Peyer's patch (tissue), 4 donors: ENCODE results near the gene PALMD. TPM values are rescaled to one million over a fixed set of nuclear protein-coding genes. Genes with fewer than 3 reads are reported as not detected.

ENCODE experiments used
- DNase-seq, 3 donors: peaks; one replicate each; pipeline ENCODE4 v3.0.0-alpha.2; 2017 to 2019
- H3K27ac ChIP-seq, 4 donors: fragments of 200-600 bp; sonication (generic); one replicate each; pipeline ENCODE4 v1.5.1; 2016 to 2019
- H3K27me3 ChIP-seq, 2 donors: fragments of 200-600 bp; sonication (generic); one replicate each; pipeline ENCODE4 v1.5.1; 2019
- H3K36me3 ChIP-seq, 3 donors: fragments of 200-600 bp; sonication (generic); one replicate each; pipeline ENCODE4 v1.5.1; 2016 to 2019
- H3K4me1 ChIP-seq, 4 donors: fragments of 200-600 bp; sonication (generic); one replicate each; pipeline ENCODE4 v1.5.1; 2016 to 2019
- H3K4me3 ChIP-seq, 4 donors: fragments of 200-600 bp; sonication (generic); 1 replicate in 3 of 4; 2 replicates in 1 of 4; pipeline ENCODE4 v1.5.1; 2016 to 2019; ENCODE audit warnings: mild to moderate bottlenecking in 1 of 4
- H3K9me3 ChIP-seq, 4 donors: fragments of 200-600 bp; sonication (generic); one replicate each; pipeline ENCODE4 v1.5.1; 2016 to 2019; ENCODE audit warnings: mild to moderate bottlenecking in 1 of 4
- CTCF ChIP-seq, 6 experiments: fragments of 450-650 bp in 4 of 6; fragments of 200-600 bp in 2 of 6; sonication (generic) in 1 of 6; IDR thresholded peaks; one replicate each; pipeline ENCODE4 v1.5.1; 2017 to 2019; ENCODE audit warnings: antibody characterized with exemption in 6 of 6, mild to moderate bottlenecking in 3 of 6, moderate library complexity in 1 of 6
- POLR2A ChIP-seq, 2 donors: fragments of 450-650 bp; IDR thresholded peaks; one replicate each; pipeline ENCODE4 v1.5.1; 2017; ENCODE audit warnings: antibody characterized with exemption in 2 of 2, mild to moderate bottlenecking in 2 of 2, moderate library complexity in 2 of 2
- total RNA-seq, 4 donors: library from RNA; depleted of rRNA; stranded (reverse); fragments of >200 nt; gene quantifications; one replicate each; pipeline ENCODE4 v1.1.0, GENCODE V29; 2016

The PALMD gene
- total RNA-seq, 4 donors from 2014 or later = 4.0 to 13.2 (median 5.9) TPM

DNA sequence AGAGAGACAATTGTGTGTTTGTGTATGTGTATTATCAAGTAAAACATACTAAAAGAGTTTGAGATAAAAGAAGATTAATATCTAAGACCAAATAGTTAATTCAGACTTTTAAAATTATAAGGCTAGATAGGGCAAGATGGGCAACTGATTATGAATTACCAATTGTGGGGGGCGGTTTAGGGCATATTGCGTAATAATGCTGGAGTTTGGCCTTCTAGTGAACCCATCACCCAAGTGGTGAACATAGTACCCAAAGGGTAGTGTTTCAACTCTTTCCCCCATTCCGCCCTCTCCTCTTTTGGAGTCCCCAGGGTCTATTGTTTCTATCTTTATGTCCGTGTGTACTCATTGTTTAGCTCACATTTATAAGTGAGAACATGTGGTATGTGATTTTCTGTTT, 65.1 kb downstream of the PALMD start:
- DNase-seq = no peak
- H3K4me1 ChIP-seq = no peaks in the 10 kb centered on the region
- H3K27ac ChIP-seq = no peak overlapping the region

GRCh38 chr1:99713006-99713405, 67.1 kb downstream of the PALMD start:
- Histone ChIP-seq H3K4me3 (no peak overlapping the region), H3K36me3 (peaks cover 0 to 12% (median 0%) of the 10 kb centered on the region in 3 donors), H3K27me3 (no peaks in the 10 kb centered on the region), H3K27ac (no peak overlapping the region), H3K4me1 (no peaks in the 10 kb centered on the region), H3K9me3 (no peaks in the 10 kb centered on the region)
- TF ChIP-seq POLR2A (IDR thresholded peaks at IDR 0.05) (no peak), CTCF (IDR thresholded peaks at IDR 0.05) (no peak)
- no peak for DNase-seq

More for the DNA sequence above, 65.1 kb downstream of the PALMD start:
- no peaks in the 10 kb centered on the region for H3K27me3 ChIP-seq
- TF ChIP-seq CTCF (IDR thresholded peaks at IDR 0.05) = no peak
- TF ChIP-seq POLR2A (IDR thresholded peaks at IDR 0.05) = no peak
- H3K9me3 ChIP-seq = no peaks in the 10 kb centered on the region
- no peak overlapping the region for H3K4me3 ChIP-seq
- H3K36me3 ChIP-seq = peaks cover 0 to 9% (median 0%) of the 10 kb centered on the region in 3 donors

GRCh38 chr1:99717005-99717404, 71.1 kb downstream of the PALMD start:
- H3K36me3 ChIP-seq = peaks cover 0 to 8% (median 0%) of the 10 kb centered on the region in 3 donors
- H3K9me3 ChIP-seq = no peaks in the 10 kb centered on the region
- no peaks in the 10 kb centered on the region for H3K27me3 ChIP-seq
- DNase-seq = no peak
- no peak overlapping the region for H3K4me3 ChIP-seq
- no peaks in the 10 kb centered on the region for H3K4me1 ChIP-seq
- TF ChIP-seq POLR2A (IDR thresholded peaks at IDR 0.05) (no peak), CTCF (IDR thresholded peaks at IDR 0.05) (no peak)
- no peak overlapping the region for H3K27ac ChIP-seq

DNA sequence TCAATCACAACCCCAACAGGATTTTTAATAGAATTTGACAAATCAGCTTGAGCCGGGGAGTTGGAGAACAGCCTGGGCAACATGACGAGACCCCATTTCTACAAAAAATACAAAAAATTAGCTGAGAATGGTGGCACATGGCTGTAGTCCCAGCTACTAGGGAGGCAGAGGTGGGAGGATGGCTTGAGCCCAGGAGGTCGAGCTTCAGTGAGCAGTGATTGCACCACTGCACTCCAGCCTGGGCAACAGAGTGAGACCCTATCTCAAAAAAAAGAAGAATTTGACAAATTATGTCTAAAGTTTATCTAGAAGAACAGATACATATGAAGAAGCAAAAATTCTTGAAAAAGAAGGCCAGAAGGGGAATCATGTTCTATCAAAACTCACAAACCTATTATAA, 77.3 kb downstream of the PALMD start:
- Histone ChIP-seq H3K27ac (no peak overlapping the region), H3K4me3 (no peak overlapping the region), H3K36me3 (peaks cover 0 to 2% (median 0%) of the 10 kb centered on the region in 3 donors), H3K27me3 (no peaks in the 10 kb centered on the region), H3K9me3 (no peaks in the 10 kb centered on the region), H3K4me1 (peaks cover 0 to 4% (median 0%) of the 10 kb centered on the region in 4 donors)
- no peak for TF ChIP-seq POLR2A (IDR thresholded peaks at IDR 0.05)
- TF ChIP-seq CTCF (IDR thresholded peaks at IDR 0.05) = no peak
- no peak for DNase-seq

DNA sequence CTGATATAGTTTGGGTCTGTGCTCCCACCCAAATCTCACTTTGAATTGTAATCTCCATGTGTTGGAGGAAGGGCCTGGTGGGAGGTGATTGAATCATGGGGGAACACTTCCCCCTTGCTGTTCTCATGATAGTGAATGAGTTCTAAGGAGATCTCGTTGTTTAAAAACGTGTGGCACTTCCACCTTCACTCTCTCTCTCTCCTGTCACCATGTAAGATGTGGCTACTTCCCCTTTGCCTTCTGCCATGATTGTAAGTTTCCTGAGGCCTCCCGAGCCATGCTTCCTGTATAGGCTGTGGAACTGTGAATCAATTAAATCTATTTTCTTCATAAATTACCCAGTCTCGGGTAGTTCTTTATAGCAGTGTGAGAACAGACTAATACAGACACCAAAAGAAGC, 80.1 kb downstream of the PALMD start:
- Histone ChIP-seq H3K4me1 (peaks cover 0 to 4% (median 0%) of the 10 kb centered on the region in 4 donors), H3K36me3 (no peaks in the 10 kb centered on the region), H3K4me3 (no peak overlapping the region), H3K9me3 (no peaks in the 10 kb centered on the region), H3K27me3 (no peaks in the 10 kb centered on the region), H3K27ac (no peak overlapping the region)
- no peak for TF ChIP-seq POLR2A (IDR thresholded peaks at IDR 0.05)
- TF ChIP-seq CTCF (IDR thresholded peaks at IDR 0.05) = no peak
- DNase-seq = no peak

DNA sequence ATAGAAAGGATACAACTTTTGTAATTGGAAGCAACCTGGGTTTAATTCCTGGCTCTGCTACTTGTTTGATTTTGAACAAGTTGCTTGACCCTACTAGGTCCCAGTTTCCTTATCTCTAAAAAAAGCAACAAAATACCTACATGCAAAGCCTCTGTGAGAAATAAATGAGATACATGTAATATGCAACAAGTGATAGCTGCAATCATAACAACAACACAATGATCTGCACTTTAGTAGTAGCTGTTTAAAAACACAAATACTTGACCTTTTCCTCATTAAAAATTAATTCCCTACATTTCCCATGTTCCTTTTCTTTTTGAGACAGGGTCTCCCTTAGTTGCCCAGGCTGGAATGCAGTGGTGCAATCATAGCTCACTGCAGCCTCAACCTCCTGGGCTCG, 80.5 kb downstream of the PALMD start:
- Histone ChIP-seq H3K27me3 (no peaks in the 10 kb centered on the region), H3K36me3 (no peaks in the 10 kb centered on the region), H3K4me3 (no peak overlapping the region), H3K9me3 (no peaks in the 10 kb centered on the region), H3K4me1 (peaks cover 0 to 4% (median 0%) of the 10 kb centered on the region in 4 donors), H3K27ac (no peak overlapping the region)
- no peak for DNase-seq
- no peak for TF ChIP-seq CTCF (IDR thresholded peaks at IDR 0.05)
- no peak for TF ChIP-seq POLR2A (IDR thresholded peaks at IDR 0.05)
